ENCODE data around the gene HDDC3. TPM values are rescaled to one million over a fixed set of nuclear protein-coding genes. Genes with fewer than 3 reads are reported as not detected.

Gene HDDC3
- total RNA-seq: 10 to 100 TPM; 11.5 to 13.1 TPM

GRCh38 chr15:90931828-90932659, at the start of gene HDDC3:
Gene HDDC3, minus strand, starts transcription at chr15:90932549. Its CDS starts 9 bp downstream, at chr15:90932540.
- H3K27ac ChIP-seq: peak within 1 kb of the TSS; percentile 87 to 88
- no peak for ATAC-seq (ENCODE audit: insufficient number of reproducible peaks, low FRiP score, low read depth)
- H3K36me3 ChIP-seq: no peaks in the 10 kb centered on the region
- H3K9me3 ChIP-seq: no peaks in the 10 kb centered on the region
- peak within 1 kb of the TSS; percentile 89 for H3K4me3 ChIP-seq
- peak; percentile 92 for TF ChIP-seq CTCF (IDR thresholded peaks at IDR 0.05)
- H3K4me1 ChIP-seq (ENCODE audit: control insufficient read depth in 1 of 2, low read depth in 2 of 2): peaks cover 12 to 49% of the 10 kb centered on the region in 2 donors
- no peaks in the 10 kb centered on the region for H3K27me3 ChIP-seq (replicated peaks; ENCODE audit: insufficient read depth)
- DNase-seq (ENCODE audit: low spot score): peak; percentile 41

- Histone ChIP-seq H3K9me3 (no peaks in the 10 kb centered on the region), H3K36me3 (peaks cover 4% of the 10 kb centered on the region), H3K27me3 (replicated peaks; ENCODE audit: insufficient read depth) (no peaks in the 10 kb centered on the region), H3K4me1 (ENCODE audit: control insufficient read depth in 1 of 2, low read depth in 2 of 2) (no peaks in the 10 kb centered on the region), H3K4me3 (no peak overlapping the region), H3K27ac (no peak overlapping the region)
- TF ChIP-seq CTCF (IDR thresholded peaks at IDR 0.05): no peak
- ATAC-seq (ENCODE audit: insufficient number of reproducible peaks, low FRiP score, low read depth) (no peak), DNase-seq (ENCODE audit: low spot score) (no peak)
These were observed 49.8 kb upstream of the HDDC3 start for GRCh38 chr15:90982135-90982534.

DNA sequence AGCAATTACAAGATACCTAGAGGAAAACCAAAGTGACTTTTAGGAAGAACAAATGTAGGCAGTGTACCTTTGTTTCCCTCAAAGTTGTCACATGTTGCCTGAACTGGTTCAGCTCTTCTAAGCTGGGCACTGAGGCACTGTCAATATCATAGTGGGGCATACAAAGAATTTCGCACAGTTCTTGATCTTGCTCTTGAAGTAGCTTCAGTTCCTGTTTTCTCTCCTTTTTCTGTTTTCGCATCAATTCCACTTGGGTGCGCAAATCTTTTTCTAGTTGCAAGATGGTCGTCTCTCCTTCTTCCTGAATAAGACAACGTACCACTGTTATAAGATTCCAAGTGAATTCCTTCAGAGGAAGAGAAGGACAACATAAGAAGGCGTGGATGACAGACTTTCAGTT, 49.3 kb upstream of the HDDC3 start:
- peaks cover 4% of the 10 kb centered on the region for H3K36me3 ChIP-seq
- no peak for DNase-seq (ENCODE audit: low spot score)
- H3K27me3 ChIP-seq (replicated peaks; ENCODE audit: insufficient read depth): no peaks in the 10 kb centered on the region
- no peak for TF ChIP-seq CTCF (IDR thresholded peaks at IDR 0.05)
- no peak overlapping the region for H3K4me3 ChIP-seq
- ATAC-seq (ENCODE audit: insufficient number of reproducible peaks, low FRiP score, low read depth): no peak
- H3K27ac ChIP-seq: no peak overlapping the region
- H3K9me3 ChIP-seq: no peaks in the 10 kb centered on the region
- no peaks in the 10 kb centered on the region for H3K4me1 ChIP-seq (ENCODE audit: control insufficient read depth in 1 of 2, low read depth in 2 of 2)

DNA sequence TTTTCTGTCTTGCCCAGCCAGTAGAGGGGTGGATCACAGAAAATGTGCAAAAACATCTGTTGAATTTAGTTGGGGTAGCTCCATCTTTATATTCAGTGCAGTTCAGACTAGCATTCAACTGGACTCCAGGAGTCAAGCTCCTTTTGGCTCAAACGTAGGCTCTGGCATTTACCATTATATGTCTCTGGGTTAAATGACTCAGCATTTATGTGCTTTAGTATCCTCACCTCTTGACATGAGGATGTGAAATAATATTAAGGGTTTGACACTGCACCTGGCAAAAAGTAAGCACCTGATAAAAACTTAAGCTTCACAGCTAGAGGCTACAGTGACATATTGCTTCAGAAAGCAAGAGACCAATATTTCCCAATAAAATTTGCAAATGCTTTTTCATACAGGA, 47.2 kb upstream of the HDDC3 start:
- no peak for TF ChIP-seq CTCF (IDR thresholded peaks at IDR 0.05)

GRCh38 chr15:90974216-90974615, 41.9 kb upstream of the HDDC3 start:
- Histone ChIP-seq H3K4me3 (no peak overlapping the region), H3K4me1 (ENCODE audit: control insufficient read depth in 1 of 2, low read depth in 2 of 2) (no peaks in the 10 kb centered on the region), H3K36me3 (peaks cover 2% of the 10 kb centered on the region), H3K9me3 (no peaks in the 10 kb centered on the region), H3K27ac (no peak overlapping the region), H3K27me3 (replicated peaks; ENCODE audit: insufficient read depth) (no peaks in the 10 kb centered on the region)
- no peak for ATAC-seq (ENCODE audit: insufficient number of reproducible peaks, low FRiP score, low read depth)
- DNase-seq (ENCODE audit: low spot score): no peak
- no peak for TF ChIP-seq CTCF (IDR thresholded peaks at IDR 0.05)

More for the DNA sequence above, 47.2 kb upstream of the HDDC3 start:
- H3K27me3 ChIP-seq (replicated peaks; ENCODE audit: insufficient read depth): no peaks in the 10 kb centered on the region
- H3K4me3 ChIP-seq: no peak overlapping the region
- no peak for DNase-seq (ENCODE audit: low spot score)
- no peak for ATAC-seq (ENCODE audit: insufficient number of reproducible peaks, low FRiP score, low read depth)
- H3K36me3 ChIP-seq: peaks cover 4% of the 10 kb centered on the region
- H3K27ac ChIP-seq: no peak overlapping the region
- H3K4me1 ChIP-seq (ENCODE audit: control insufficient read depth in 1 of 2, low read depth in 2 of 2): no peaks in the 10 kb centered on the region
- no peaks in the 10 kb centered on the region for H3K9me3 ChIP-seq
